Suprapubic skin (tissue), 4 donors: ENCODE results near the gene S100A10. TPM values are rescaled to one million over a fixed set of nuclear protein-coding genes. Genes with fewer than 3 reads are reported as not detected.

ENCODE experiments used
- DNase-seq, 2 donors: peaks; one replicate each; pipeline ENCODE4 v3.0.0-alpha.2; 2019; ENCODE audit warnings: low spot score in 2 of 2
- H3K27ac ChIP-seq: fragments of 200-600 bp; sonication (generic); one replicate; pipeline ENCODE4 v1.5.1; 2019
- H3K27me3 ChIP-seq: fragments of 200-600 bp; sonication (generic); one replicate; pipeline ENCODE4 v1.5.1; 2019
- H3K36me3 ChIP-seq: fragments of 200-600 bp; sonication (generic); one replicate; pipeline ENCODE4 v1.5.1; 2019
- H3K4me1 ChIP-seq: fragments of 200-600 bp; sonication (generic); one replicate; pipeline ENCODE4 v1.5.1; 2019
- H3K4me3 ChIP-seq: fragments of 200-600 bp; sonication (generic); one replicate; pipeline ENCODE4 v1.5.1; 2019; ENCODE audit warnings: mild to moderate bottlenecking
- H3K9me3 ChIP-seq: fragments of 200-600 bp; sonication (generic); one replicate; pipeline ENCODE4 v1.5.1; 2019
- EP300 ChIP-seq: sonication (generic); formaldehyde crosslinking; IDR thresholded peaks from one replicate; pipeline ENCODE4 v1.6.1; 2017; ENCODE audit warnings: antibody characterized with exemption
- POLR2A ChIP-seq, 2 donors: fragments of 450-650 bp; IDR thresholded peaks; one replicate each; pipeline ENCODE4 v1.6.1; 2017; ENCODE audit warnings: antibody characterized with exemption in 2 of 2, mild to moderate bottlenecking in 2 of 2, moderate library complexity in 2 of 2
- POLR2AphosphoS5 ChIP-seq, 3 donors: sonication (generic); formaldehyde crosslinking; IDR thresholded peaks; one replicate each; pipeline ENCODE4 v1.6.1; 2017; ENCODE audit warnings: antibody characterized with exemption in 3 of 3
- WGBS: methylation state at CpG from one replicate; pipeline ENCODE4 v1.1.5; 2018; 5-methylcytosine and 5-hydroxymethylcytosine counted together
- total RNA-seq, 4 donors: library from RNA; depleted of rRNA; stranded (reverse); fragments of >200 nt; gene quantifications; one replicate each; pipeline ENCODE4 v1.1.0, GENCODE V29; 2016
- TF ChIP-seq, protein P1 (sequence below), 2 donors: fragments of 200-600 bp in 1 of 2; fragments of 450-650 bp in 1 of 2; sonication (generic) in 1 of 2; IDR thresholded peaks; one replicate each; pipeline ENCODE4 v1.5.1; 2016 to 2019; ENCODE audit warnings: antibody characterized with exemption in 2 of 2, mild to moderate bottlenecking in 1 of 2, moderate library complexity in 1 of 2

Gene S100A10
- total RNA-seq, 4 donors from 2014 or later: 109 to 247 (median 171) TPM

DNA sequence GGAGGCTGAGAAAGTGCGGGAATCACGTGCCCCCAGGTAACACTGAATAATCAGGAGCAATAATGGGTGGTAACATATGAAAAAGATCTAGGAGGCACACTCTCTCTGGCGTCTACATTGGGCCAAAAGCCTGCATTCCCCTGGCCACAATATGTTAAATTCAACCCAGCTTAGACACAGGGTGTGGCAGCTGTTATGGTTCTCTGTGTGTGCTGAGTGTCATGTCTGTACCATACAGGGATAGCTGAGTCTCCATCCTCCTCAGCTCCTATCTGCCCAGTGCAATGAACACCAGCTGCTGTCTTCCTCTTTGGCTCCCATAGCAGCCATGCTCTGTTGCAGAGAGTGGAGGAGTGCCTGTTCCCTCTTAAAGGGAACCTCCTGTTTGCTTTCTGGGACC is 28.8 kb upstream of the S100A10 start:
- TF ChIP-seq, protein P1, sequence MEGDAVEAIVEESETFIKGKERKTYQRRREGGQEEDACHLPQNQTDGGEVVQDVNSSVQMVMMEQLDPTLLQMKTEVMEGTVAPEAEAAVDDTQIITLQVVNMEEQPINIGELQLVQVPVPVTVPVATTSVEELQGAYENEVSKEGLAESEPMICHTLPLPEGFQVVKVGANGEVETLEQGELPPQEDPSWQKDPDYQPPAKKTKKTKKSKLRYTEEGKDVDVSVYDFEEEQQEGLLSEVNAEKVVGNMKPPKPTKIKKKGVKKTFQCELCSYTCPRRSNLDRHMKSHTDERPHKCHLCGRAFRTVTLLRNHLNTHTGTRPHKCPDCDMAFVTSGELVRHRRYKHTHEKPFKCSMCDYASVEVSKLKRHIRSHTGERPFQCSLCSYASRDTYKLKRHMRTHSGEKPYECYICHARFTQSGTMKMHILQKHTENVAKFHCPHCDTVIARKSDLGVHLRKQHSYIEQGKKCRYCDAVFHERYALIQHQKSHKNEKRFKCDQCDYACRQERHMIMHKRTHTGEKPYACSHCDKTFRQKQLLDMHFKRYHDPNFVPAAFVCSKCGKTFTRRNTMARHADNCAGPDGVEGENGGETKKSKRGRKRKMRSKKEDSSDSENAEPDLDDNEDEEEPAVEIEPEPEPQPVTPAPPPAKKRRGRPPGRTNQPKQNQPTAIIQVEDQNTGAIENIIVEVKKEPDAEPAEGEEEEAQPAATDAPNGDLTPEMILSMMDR (IDR thresholded peaks at IDR 0.05): no peak
- no peak for TF ChIP-seq EP300
- no peak for TF ChIP-seq POLR2AphosphoS5 (IDR thresholded peaks at IDR 0.05)
- no peak for TF ChIP-seq POLR2A (IDR thresholded peaks at IDR 0.05)
- no peak overlapping the region for H3K4me3 ChIP-seq
- no peak for DNase-seq
- H3K27me3 ChIP-seq: no peaks in the 10 kb centered on the region
- H3K9me3 ChIP-seq: no peaks in the 10 kb centered on the region
- no peaks in the 10 kb centered on the region for H3K36me3 ChIP-seq
- H3K27ac ChIP-seq: no peak overlapping the region
- WGBS: 51% methylated on average over 3 of the region's 3 CpGs
- H3K4me1 ChIP-seq: peaks cover 16% of the 10 kb centered on the region

DNA sequence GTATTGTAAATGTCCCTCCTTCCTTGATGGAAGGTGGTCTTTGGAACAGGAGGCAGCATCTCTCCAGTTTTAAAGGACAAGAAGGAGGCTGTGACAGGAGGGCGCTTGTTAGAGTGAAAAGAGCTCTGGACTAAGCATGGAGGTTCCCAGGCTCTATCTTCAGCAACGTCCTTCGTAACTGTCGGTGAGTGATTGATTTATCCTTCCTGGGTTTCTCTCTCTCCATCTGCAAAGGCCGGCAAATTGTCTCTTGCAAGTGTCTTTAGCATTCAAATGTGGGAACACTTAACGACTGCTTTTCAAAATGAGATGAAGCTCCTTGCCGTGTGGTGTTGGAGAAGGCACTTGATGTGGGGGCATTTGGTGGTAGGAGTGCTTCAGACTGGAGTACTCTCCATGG is 27.9 kb upstream of the S100A10 start:
- WGBS: 76% methylated on average over 7 of the region's 7 CpGs
- H3K27ac ChIP-seq: no peak overlapping the region
- H3K27me3 ChIP-seq: no peaks in the 10 kb centered on the region
- TF ChIP-seq EP300: no peak
- TF ChIP-seq POLR2A (IDR thresholded peaks at IDR 0.05): no peak
- TF ChIP-seq POLR2AphosphoS5 (IDR thresholded peaks at IDR 0.05): no peak
- TF ChIP-seq, protein P1 (IDR thresholded peaks at IDR 0.05): no peak
- no peaks in the 10 kb centered on the region for H3K9me3 ChIP-seq
- DNase-seq: no peak
- no peaks in the 10 kb centered on the region for H3K36me3 ChIP-seq
- peaks cover 16% of the 10 kb centered on the region for H3K4me1 ChIP-seq
- H3K4me3 ChIP-seq: no peak overlapping the region

DNA sequence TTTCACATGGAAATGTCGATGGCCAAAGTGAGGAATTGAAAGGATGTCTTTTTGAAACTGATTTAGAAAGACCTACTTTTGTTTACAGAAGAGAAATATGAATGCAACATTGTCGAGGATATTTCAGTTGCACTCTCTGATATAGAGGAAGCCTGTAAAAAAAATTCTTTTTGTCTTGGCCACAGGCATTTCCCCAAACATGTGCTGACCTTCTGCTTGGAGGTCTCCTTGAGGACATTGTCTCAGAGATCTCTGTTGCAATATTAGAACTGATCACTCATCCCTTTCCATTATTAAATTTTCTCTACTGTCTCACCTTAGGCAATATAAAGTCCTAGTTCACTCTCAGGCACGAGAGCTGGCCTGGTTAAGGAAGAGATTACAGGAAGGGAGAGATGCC is 27.2 kb upstream of the S100A10 start:
- H3K4me3 ChIP-seq: no peak overlapping the region
- H3K27ac ChIP-seq: no peak overlapping the region
- no peaks in the 10 kb centered on the region for H3K9me3 ChIP-seq
- no peaks in the 10 kb centered on the region for H3K27me3 ChIP-seq
- H3K4me1 ChIP-seq: peaks cover 16% of the 10 kb centered on the region
- DNase-seq: no peak
- 63% methylated on average over 3 of the region's 3 CpGs for WGBS
- TF ChIP-seq POLR2A (IDR thresholded peaks at IDR 0.05) (no peak), EP300 (no peak), POLR2AphosphoS5 (IDR thresholded peaks at IDR 0.05) (no peak)
- TF ChIP-seq, protein P1 (IDR thresholded peaks at IDR 0.05): no peak
- no peaks in the 10 kb centered on the region for H3K36me3 ChIP-seq

DNA sequence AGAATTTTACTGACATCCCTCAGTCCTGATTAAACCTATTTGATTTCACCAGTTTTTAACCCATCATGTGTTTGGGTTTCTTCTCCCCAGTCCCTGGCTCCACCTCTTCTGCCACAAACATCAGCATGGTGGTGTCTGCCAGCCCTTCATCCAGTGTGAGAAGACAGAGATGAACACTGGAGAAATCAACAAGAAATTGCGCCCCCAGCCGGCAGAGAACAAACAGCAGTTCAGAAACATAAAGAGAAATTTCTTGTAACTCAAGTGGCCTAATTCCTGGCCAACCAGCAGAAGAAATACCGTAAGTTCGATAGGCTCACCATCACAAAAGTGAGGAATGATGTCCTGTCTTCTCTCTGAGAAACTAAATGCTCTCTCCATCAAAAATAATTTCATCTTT is 24.9 kb upstream of the S100A10 start:
- H3K36me3 ChIP-seq: no peaks in the 10 kb centered on the region
- no peak overlapping the region for H3K4me3 ChIP-seq
- H3K27me3 ChIP-seq: no peaks in the 10 kb centered on the region
- TF ChIP-seq POLR2AphosphoS5 (IDR thresholded peaks at IDR 0.05) (no peak), POLR2A (IDR thresholded peaks at IDR 0.05) (no peak), EP300 (no peak)
- TF ChIP-seq, protein P1 (IDR thresholded peaks at IDR 0.05): no peak
- 51% methylated on average over 4 of the region's 4 CpGs for WGBS
- no peak overlapping the region for H3K27ac ChIP-seq
- DNase-seq: no peak
- H3K4me1 ChIP-seq: peaks cover 7% of the 10 kb centered on the region
- no peaks in the 10 kb centered on the region for H3K9me3 ChIP-seq

DNA sequence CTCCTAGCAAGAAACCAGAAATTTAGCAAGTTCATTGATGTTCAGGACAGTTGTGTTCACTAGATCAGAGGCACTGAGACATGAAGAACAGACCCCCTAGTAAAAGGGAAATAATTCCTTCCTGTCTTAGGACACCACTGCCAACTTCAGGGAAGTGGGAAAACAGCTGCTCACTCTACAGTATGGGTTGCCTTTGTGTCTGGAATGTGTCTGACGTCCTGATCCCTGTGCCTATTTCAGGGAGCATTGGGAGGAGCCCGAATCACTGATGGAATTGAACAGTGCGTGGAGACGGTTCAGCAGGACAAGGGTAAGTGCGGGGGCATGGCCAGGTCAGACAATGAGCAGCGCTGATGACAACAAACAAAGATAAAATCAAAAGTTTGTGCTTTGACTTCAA is 22.1 kb upstream of the S100A10 start:
- Histone ChIP-seq H3K4me1 (no peaks in the 10 kb centered on the region), H3K36me3 (no peaks in the 10 kb centered on the region), H3K27me3 (no peaks in the 10 kb centered on the region), H3K9me3 (no peaks in the 10 kb centered on the region), H3K27ac (no peak overlapping the region), H3K4me3 (no peak overlapping the region)
- WGBS: 58% methylated on average over 6 of the region's 6 CpGs
- DNase-seq: no peak
- TF ChIP-seq POLR2A (IDR thresholded peaks at IDR 0.05) (no peak), POLR2AphosphoS5 (IDR thresholded peaks at IDR 0.05) (no peak), EP300 (no peak)
- TF ChIP-seq, protein P1 (IDR thresholded peaks at IDR 0.05): no peak
